NCI-H2171 treated with DMSO at 0.1 percent for 48 hours (cell line): Measurements from ENCODE around the gene CYBB.

Experiments used
- DNase-seq: peaks from one replicate; lab custom pipeline; 2025; lab: John Stamatoyannopoulos, UW

CYBB gene

DNA sequence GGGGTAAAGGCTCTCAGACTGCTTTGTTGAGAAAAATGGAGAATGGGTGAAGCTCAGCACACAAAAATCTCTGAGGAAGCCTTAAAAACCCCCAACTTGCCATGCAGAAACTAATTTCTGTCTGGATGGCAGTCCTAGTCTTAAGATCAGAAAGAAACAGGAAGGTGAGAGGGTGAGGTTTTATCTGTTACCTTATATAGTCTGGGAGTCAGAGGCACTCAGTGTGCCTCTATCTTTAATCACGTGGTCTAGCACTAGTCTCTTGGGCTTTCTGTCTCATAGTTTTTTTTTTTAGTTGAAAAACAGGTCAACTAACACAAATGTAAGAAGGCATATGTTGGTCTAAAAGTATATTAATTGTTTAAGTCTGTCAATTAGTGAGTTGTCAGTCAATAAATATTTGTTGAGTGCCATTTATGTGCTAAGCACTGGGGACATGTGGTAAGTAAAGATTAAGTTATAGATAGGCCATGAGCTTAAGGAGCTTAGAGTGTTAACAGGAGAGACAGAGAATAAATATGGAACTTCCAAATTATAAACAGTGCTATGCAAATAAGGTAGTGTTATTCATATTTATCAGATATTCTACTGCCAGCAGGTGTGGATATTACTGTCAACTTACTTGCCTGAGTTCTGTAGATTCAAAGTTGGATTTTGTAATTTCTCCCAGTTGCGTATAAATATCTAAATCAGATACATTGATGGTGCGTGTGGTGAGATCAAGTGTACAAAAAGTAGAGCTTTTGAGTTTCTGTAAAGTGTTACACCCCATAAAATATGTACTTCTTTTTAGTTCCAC lies 7.0 kb downstream of the CYBB start:
- DNase-seq: no peak

DNA sequence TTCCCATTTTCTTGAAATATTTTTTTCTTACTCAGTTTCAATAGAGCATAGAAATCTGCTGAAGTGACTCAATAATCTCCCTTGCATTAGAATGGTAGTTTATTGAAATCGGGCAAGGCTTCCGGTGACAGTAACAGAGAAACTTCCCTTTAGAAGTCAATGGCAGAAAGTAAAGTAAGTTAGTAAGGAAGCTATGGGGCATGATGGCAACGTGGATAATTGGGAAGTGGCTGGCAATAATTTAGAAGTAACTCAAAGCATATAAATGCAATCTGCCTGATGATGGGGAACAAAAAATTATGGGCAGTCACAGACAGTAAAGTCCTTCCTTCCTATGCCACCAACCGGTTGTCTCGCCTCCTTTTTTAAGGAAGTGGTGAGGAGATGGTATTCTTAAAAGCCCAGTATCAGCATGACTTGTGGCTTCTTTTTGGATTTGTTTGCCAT lies 7.6 kb downstream of the CYBB start:
- DNase-seq: no peak

DNA sequence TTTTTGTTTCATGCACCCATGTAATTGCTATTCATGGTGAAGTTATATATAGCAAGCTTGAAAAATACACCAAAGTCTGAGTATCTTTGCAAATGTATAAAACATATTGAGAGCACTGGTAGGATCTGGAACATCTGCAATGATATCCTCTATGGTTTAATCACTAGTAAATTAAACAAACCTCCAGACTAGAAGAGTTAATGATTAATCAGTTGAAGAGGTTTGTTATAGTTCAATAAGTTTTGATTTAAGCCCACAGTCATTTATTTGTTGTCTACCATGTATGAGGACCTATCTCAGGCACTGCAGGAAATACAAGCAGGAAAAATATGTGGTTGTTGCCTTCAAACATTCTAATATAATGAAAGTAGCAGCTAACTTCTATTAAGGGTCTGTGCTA lies 16.5 kb downstream of the CYBB start:
- no peak for DNase-seq

GRCh38 chrX:37796805-37797204 lies 16.9 kb downstream of the CYBB start:
- no peak for DNase-seq

DNA sequence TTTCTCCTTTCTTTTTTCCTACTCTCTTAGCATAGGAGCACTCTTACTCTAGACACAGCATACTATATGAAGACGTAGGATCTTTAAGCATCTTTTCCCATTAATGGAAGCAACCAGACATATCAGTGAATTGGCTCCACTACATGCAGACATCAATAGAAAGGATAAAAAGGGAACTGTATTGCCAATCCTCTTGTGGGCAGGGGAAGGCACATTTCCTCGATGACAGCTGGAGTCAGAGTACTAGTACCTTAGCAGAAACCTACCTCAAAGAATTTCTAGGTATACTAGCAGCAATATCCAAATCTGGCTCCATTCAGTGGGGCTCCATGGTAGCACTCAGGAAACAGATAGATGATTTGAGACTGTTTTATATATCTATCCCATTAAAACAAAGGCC lies 20.1 kb downstream of the CYBB start:
- no peak for DNase-seq

DNA sequence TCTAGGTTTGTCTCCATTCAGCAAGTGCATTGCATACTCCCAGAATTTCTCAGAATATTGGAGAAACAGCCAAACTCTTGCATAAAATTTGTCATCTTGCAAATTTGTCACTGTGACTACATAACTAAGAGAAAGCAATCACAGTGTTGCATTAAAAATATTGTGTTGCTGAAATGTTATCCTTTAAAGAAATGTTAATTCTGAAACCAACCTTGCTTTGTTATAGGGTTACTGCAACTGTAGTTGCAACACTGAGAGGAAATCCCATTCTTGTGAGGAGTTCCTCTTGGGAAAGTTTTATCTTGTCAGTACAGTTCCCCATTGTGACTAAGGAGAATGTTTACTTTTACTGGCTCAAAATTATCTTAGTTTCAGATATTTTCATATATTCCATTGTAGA lies 20.9 kb downstream of the CYBB start:
- no peak for DNase-seq

- no peak for DNase-seq
Measured at GRCh38 chrX:37802028-37802427, 22.2 kb downstream of the CYBB start.

GRCh38 chrX:37803057-37803456 lies 23.2 kb downstream of the CYBB start:
- no peak for DNase-seq

DNA sequence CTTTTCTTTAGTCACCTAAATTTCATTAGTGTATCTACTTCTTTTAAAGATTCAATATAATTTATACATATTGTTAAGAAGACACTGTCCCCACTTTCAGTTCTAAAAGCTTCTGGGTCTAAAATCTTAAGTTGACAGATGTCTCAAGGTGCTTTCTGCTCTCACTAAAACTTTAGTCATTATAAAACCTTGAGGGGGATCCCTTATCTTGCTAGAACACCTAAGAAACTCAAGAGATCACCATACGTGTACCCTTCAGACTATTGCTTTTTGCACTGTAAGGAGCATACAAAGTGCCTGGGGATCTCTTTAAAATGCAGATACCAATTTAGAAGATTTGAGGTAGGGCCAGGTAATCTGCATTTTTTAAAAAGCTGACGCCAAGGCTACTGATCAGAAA lies 30.1 kb downstream of the CYBB start:
- DNase-seq: no peak

DNA sequence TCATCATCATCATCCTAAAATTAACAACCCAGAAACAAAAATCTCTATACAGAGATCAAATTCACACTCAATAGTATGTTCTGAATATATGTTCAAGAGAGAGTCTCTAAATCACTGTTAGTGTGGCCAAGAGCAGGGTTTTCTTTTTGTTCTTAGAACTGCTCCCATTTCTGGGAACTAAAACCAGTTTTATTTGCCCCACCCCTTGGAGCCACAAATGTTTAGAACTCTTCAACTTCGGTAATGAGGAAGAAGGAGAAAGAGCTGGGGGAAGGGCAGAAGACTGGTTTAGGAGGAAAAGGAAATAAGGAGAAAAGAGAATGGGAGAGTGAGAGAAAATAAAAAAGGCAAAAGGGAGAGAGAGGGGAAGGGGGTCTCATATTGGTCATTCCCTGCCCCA lies 32.3 kb downstream of the CYBB start:
- no peak for DNase-seq

DNA sequence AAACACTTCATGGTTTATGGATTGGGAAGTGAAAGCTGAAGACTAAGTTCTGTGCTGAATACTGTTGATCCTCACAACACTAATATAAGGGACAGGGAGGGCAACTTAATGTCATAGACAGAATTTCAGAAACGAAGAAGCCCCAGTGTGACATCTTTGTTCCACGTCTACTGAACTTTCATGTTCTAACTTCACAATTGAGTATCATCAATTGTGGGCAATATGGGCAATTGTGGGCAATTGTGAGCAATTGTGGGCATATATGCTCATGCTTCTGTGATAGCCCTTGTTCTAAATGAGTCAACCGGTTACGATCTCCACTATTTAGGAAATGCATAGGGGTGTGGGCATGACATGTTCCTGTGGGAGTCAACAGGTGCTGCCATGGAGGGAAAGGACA lies 33.7 kb downstream of the CYBB start:
- no peak for DNase-seq

GRCh38 chrX:37815366-37815765 lies 35.5 kb downstream of the CYBB start:
- DNase-seq: no peak

DNA sequence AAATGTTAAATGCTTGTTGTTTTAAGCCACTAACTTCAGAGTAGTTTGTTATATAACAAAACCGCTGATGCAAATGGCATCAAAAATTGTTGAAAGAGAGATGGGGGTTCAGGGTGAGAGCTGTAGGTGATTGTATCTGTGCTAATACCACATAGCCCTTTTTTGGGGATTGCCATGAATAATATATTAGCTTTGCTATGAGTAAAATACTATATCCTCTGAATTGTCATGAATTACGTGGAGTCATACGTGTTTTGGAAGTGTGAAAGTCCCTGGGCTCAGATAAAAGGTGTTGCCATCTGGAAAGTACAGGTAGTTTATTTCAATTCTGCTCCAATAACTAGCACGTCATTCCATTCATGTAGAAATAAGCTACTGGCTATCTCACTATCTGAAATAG lies 36.9 kb downstream of the CYBB start:
- DNase-seq: peak; percentile 12

DNA sequence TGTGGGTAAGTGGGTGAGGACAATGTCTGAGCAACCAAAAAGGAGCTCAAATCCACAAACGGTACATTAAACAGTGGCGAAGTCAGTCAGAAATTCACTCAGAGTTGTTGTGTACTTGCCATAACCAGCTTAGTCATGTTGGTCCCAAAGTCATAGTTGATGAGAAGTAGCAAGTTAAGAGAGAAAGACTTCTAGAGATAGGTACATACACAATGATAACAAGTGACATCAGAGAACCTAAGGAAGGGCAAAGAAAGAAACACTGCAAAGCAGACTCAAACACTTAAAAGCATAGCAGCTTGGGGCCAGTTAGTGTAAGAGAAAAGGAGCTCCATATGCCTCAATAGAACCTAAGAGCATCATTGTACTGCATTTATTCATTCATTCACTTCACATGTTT lies 37.3 kb downstream of the CYBB start:
- no peak for DNase-seq

- no peak for DNase-seq
Measured at GRCh38 chrX:37817579-37817978, 37.7 kb downstream of the CYBB start.

- peak; percentile 3 for DNase-seq
Measured at GRCh38 chrX:37818031-37818430, 38.2 kb downstream of the CYBB start.

DNA sequence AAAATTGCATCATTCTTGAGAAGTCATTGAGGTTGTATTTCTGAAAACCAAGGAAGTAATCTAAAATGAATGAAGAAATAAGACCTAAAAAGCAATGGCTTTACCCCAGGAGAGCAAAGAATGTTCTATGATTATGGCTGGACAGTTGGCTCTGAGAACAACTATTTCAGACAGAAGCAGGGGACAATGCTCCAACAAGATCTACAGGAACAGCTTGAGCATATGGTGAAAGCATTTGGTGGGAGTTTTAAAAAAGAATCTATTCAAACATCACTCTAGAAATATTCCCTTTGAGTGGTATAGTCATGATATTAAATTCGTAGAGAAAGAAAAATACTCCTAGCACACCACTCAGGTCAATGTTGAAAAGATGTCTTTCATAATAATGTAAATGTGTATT lies 40.8 kb downstream of the CYBB start:
- no peak for DNase-seq

- no peak for DNase-seq
Measured at GRCh38 chrX:37824491-37825214, 44.8 kb downstream of the CYBB start.

- peak; percentile 9 for DNase-seq
Measured at GRCh38 chrX:37825215-37825842, 45.5 kb downstream of the CYBB start.

DNA sequence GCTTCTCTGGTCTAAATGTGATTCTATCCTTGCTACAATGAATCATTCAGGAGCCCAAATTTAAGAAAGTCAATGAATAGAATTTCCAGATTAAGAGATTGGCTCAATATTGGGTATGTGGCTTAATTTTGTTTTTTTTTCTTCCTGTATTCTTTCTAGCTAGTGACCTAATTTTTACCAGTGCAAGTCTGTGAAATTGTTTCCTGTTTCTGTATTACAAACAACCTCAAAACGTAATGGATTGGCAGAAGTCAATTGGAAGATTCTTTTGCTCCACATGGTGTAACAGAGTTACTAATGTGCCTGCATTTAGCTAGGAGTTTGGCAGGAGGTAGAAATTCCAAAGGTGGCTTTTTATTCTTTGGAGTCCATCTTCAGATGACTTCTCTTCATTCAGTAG lies 49.9 kb downstream of the CYBB start:
- no peak for DNase-seq

DNA sequence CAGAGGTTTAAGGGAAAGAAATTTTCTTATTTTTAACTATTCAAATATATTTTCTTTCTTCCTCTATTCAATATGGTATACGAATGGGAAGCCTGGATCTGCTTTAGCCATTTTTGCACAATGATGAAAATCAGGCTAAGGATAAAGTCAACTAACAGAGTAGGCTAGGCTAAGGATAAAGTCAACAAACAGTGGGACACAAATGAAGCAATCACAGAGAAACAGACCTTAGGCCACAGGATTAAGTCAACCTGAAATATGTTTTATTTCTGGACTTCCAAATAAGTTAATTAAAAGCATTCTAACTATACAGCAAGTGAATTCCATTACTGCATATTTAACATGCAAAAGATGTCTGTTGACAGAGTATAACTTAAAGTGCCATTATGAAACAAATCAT lies 50.5 kb downstream of the CYBB start:
- DNase-seq: no peak

GRCh38 chrX:37834937-37835336 lies 55.1 kb downstream of the CYBB start:
- DNase-seq: no peak

- DNase-seq: no peak
Measured at GRCh38 chrX:37840931-37841330, 61.1 kb downstream of the CYBB start.
